CD4-positive, alpha-beta T cell treated with Interleukin-17A for 4 hours (primary cell): Measurements from ENCODE around the gene LTB.

Experiments
- DNase-seq: peaks from one replicate; pipeline ENCODE4 v3.0.0-alpha.2; 2020; ENCODE audit warnings: mixed read lengths

LTB gene

DNA sequence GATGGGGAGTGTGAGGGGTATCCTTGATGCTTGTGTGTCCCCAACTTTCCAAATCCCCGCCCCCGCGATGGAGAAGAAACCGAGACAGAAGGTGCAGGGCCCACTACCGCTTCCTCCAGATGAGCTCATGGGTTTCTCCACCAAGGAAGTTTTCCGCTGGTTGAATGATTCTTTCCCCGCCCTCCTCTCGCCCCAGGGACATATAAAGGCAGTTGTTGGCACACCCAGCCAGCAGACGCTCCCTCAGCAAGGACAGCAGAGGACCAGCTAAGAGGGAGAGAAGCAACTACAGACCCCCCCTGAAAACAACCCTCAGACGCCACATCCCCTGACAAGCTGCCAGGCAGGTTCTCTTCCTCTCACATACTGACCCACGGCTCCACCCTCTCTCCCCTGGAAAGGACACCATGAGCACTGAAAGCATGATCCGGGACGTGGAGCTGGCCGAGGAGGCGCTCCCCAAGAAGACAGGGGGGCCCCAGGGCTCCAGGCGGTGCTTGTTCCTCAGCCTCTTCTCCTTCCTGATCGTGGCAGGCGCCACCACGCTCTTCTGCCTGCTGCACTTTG is 6.8 kb downstream of the LTB start, which contains the start of gene TNF:
TNF (plus strand) TSS at position 231 of the 567 bp plus-strand sequence; CDS start at position 408, 177 bp downstream.
- peak; percentile 80 for DNase-seq

DNA sequence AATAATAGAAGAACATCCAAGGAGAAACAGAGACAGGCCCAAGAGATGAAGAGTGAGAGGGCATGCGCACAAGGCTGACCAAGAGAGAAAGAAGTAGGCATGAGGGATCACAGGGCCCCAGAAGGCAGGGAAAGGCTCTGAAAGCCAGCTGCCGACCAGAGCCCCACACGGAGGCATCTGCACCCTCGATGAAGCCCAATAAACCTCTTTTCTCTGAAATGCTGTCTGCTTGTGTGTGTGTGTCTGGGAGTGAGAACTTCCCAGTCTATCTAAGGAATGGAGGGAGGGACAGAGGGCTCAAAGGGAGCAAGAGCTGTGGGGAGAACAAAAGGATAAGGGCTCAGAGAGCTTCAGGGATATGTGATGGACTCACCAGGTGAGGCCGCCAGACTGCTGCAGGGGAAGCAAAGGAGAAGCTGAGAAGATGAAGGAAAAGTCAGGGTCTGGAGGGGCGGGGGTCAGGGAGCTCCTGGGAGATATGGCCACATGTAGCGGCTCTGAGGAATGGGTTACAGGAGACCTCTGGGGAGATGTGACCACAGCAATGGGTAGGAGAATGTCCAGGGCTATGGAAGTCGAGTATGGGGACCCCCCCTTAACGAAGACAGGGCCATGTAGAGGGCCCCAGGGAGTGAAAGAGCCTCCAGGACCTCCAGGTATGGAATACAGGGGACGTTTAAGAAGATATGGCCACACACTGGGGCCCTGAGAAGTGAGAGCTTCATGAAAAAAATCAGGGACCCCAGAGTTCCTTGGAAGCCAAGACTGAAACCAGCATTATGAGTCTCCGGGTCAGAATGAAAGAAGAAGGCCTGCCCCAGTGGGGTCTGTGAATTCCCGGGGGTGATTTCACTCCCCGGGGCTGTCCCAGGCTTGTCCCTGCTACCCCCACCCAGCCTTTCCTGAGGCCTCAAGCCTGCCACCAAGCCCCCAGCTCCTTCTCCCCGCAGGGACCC is 7.8 kb downstream of the LTB start:
- DNase-seq: no peak

DNA sequence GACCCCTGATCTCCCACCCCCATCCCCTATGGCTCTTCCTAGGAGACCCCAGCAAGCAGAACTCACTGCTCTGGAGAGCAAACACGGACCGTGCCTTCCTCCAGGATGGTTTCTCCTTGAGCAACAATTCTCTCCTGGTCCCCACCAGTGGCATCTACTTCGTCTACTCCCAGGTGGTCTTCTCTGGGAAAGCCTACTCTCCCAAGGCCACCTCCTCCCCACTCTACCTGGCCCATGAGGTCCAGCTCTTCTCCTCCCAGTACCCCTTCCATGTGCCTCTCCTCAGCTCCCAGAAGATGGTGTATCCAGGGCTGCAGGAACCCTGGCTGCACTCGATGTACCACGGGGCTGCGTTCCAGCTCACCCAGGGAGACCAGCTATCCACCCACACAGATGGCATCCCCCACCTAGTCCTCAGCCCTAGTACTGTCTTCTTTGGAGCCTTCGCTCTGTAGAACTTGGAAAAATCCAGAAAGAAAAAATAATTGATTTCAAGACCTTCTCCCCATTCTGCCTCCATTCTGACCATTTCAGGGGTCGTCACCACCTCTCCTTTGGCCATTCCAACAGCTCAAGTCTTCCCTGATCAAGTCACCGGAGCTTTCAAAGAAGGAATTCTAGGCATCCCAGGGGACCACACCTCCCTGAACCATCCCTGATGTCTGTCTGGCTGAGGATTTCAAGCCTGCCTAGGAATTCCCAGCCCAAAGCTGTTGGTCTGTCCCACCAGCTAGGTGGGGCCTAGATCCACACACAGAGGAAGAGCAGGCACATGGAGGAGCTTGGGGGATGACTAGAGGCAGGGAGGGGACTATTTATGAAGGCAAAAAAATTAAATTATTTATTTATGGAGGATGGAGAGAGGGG is 8.8 kb downstream of the LTB start:
- no peak for DNase-seq

DNA sequence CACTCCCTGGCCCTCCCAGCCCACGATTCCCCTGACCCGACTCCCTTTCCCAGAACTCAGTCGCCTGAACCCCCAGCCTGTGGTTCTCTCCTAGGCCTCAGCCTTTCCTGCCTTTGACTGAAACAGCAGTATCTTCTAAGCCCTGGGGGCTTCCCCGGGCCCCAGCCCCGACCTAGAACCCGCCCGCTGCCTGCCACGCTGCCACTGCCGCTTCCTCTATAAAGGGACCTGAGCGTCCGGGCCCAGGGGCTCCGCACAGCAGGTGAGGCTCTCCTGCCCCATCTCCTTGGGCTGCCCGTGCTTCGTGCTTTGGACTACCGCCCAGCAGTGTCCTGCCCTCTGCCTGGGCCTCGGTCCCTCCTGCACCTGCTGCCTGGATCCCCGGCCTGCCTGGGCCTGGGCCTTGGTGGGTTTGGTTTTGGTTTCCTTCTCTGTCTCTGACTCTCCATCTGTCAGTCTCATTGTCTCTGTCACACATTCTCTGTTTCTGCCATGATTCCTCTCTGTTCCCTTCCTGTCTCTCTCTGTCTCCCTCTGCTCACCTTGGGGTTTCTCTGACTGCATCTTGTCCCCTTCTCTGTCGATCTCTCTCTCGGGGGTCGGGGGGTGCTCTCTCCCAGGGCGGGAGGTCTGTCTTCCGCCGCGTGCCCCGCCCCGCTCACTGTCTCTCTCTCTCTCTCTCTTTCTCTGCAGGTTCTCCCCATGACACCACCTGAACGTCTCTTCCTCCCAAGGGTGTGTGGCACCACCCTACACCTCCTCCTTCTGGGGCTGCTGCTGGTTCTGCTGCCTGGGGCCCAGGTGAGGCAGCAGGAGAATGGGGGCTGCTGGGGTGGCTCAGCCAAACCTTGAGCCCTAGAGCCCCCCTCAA is 9.9 kb downstream of the LTB start, which contains the start of gene LTA:
LTA (plus strand) TSS at position 249 of the 871 bp plus-strand sequence; CDS start at position 703, 454 bp downstream.
- peak; percentile 75 for DNase-seq

DNA sequence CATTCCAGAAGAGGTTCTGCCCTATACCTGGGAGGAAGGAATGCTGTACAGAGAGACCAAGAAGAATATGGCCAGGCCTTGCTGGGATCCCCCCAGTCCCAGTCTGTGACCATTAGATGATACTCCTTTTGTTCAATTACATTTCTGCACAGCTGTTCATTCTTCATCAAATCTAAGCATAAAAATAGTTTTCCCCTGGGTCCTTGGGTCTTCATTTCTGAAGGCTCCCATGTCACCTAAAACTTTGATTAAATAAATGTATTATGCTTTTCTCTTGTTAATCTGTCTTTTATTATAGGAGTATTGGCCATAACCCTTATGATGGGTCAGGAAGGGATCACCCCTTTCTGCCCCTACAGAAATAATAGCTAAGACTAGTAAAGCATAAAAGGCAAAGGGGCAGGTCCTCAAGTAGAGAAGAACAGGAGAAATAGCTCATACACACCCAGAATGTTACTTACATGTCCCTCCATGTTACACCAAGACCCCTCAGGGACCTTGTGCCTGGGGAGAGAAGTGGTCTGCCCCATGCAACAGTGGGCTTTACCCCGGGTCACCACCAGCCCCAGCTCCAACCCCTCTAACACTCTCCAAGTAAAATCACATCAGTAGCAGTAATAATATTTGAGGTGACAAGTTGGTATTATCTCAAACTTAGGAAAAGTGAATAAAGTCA is 12.2 kb downstream of the LTB start:
- DNase-seq: no peak

DNA sequence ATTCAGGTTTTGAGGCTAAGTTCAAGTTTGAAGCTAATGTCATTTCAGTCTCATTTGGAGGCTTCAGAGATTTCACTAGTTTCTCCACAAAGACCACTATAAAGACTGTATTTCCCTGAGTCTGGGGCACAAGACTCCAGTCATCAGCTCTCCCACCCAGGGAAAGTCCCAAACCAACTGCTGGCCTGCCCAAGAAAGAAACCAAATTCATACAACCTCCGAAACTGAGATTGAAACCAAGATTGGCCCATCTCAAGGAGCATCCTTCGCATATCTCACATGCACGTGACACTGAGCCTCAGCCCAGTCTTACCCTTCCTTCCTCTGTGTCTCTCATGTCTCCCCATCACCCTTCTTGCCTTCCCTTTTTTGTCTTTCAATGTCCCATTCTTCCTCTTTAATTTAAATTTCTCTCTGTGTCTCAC is 13.7 kb downstream of the LTB start:
- DNase-seq: peak; percentile 67

DNA sequence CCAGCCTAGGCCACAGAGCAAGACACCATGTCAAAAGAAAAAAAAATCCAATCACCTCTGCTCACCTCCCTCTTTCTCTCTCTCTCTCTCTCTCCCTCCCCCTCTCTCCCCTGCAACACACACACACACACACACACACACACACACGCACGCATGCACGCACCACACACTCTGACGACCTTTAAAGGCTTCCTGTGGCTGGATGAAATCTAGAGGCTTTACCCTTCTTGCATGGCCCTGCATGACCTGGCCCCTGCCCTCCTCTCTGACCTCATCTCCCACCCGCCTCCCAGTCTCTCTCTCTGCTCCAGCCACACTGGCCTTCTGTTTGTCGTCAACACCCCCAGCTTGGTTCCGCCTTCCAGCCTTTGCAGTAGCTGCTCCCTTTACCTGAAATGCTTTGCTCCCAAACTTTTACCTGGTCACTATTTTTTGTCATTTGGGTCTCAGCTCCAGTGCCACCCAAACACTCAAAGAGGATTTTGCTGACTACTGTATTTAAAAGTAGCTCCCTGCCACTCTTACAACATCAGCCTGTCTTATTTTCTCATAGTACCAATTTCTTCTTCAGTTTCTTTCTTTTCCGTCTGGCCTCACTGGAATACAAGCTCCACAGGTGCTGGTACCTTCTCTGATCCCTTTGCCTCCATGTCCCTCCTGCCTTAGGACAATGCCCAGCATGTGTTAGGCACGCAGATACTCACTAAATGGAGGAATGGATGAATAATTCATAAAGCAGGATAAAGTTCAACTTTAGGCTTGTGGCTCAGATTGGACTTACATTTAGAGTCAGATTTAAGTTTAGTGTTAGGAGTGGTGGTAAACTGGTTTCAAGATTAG is 14.5 kb downstream of the LTB start:
- DNase-seq: peak; percentile 59

DNA sequence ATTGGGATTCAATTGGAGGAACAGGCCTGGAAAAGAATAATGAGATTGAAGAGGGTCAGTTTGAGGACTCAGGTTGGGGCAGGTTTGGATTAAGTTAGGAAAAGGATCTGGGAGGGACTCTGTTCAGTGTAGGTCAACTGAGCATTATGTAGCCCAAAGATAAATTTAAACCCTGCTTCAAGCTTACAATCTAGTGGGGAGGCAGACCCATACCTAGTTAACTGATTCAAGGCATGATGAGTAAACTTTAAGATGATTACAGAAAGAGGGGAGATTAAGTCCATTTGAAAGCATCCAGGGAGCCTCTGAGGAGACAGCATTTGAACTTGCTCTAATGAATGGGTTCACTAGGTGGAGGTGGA is 21.5 kb downstream of the LTB start:
- DNase-seq: no peak

DNA sequence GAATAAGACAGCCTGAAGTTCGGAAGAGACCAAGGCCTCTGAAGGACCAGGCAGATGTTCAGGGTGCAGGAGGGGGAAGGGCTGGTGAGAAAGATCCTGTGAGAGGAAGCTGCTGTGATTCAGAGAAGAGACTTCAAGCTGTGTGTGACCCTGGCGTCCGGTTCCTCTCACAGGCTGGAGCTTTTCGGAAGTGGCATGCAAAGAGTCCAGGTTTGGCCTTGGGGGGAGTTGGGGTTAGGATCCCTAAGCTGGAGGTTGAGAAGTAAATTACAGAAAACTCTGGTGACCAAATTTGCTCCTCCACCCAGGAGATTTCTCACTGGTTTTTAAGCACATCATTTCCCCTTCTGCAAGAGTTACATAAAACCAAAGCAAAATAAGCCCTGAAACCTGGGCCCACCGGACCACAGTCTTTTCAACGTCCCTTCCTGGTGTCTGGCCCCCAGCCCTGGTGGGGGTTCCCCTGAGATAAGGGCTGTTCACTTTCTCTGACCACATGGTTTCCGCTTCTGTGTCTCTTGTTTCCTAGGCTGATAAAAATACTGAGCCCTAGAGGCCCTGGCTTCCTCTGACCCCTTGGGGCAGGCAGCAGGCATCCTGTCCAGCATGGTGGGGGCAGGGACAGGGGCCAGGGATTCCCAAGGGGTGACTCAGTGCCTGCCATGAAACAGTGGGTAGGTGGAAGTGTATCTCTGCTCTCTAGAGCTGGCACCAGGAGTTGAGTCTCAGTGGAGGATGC is 22.1 kb downstream of the LTB start:
- DNase-seq: peak; percentile 70

DNA sequence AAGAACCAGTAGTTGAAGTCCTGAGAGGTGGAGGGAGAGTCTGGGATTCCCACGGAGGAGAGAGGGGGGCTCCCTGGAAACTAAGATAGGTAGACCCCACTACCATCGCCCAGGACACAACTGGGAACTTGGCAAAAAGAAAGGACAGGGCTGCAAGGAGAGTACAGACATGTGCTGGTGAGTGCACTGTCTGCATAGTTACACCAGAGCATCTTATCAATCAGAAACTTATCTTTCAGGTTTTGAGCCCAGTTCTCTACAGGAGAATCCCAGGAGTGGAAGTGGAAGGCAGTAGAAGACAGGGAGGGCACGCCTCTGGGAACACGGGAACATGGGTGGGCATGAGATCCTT is 22.6 kb downstream of the LTB start:
- DNase-seq: no peak

DNA sequence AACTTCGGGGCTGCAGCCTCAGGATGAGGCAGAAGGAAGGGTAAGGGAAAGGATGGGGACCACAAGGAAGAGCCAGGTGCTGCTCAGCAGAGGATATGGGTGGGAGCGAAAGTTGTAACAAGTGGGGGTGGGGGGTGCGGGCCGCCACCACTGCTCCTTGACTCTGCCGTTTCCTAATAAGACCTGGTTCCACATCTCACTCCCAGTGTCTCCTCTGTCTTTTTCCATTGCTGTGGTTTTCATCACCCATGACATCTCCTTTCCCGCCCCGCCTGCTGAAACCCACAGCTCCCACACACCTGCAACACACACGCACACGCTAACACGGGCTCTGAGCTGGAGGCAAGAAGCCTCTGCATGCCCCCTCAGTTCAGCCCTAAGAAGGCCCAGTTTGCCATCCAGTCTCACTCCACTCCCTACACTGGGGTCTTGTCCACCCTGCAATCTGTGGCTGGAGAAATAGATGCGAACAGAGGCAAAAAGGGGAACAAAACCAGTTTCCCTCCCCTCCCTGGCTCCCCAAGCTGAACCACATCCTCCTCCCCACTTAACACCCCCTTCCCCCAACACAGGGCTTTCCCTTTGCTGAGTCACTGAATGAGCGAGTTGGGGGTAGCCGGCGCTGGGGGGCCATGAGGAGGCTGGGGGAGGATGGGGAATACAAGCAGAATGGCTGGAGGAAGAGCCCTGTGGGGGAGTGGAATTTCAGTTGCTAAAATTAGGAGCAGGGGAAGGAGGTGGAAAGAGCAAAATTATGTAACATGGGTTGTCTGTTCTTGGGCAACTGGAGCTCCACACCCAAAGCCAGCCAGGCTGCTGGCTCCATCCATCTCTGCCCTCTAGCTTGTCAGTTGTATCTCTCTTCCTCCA is 23.4 kb downstream of the LTB start:
- peak; percentile 73 for DNase-seq

DNA sequence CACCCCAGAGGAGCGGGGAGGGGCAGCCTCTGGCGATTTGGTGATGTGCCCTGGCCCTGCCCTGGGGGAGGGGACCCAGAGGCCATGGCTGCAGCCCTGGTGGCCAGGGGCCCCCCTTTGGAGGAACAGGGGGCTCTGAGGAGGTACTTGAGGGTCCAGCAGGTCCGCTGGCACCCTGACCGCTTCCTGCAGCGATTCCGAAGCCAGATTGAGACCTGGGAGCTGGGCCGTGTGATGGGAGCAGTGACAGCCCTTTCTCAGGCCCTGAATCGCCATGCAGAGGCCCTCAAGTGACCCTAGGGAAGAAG is 24.0 kb downstream of the LTB start:
- no peak for DNase-seq

DNA sequence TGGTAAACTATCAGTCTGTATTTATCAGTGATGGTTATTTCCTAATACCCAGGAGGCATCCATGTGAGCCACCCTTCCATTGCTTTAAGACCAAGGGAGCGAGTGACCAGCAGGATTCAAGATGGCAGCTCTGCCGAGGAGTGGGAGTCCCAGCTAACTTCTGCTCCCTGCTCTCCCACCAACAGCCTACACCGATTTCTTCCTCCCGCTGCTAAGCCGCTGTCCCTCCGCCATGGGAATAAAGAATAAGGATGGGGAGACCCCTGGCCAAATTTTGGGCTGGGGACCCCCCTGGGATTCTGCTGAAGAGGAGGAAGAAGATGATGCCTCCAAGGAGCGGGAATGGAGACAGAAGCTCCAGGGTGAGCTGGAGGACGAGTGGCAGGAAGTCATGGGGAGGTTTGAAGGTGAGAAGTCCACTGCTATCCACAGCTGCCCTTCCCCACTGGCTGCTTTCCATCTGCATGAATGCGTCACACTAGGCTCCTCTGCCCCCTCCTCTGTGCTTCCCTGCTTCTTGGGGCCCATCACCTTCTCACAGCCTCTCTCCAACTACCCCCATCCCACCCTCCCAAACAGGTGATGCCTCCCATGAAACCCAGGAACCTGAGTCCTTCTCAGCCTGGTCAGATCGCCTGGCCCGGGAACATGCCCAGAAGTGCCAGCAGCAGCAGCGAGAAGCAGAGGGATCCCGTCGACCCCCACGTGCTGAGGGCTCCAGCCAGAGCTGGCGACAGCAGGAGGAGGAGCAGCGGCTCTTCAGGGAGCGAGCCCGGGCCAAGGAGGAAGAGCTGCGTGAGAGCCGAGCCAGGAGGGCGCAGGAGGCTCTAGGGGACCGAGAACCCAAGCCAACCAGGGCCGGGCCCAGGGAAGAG is 24.5 kb downstream of the LTB start:
- no peak for DNase-seq

DNA sequence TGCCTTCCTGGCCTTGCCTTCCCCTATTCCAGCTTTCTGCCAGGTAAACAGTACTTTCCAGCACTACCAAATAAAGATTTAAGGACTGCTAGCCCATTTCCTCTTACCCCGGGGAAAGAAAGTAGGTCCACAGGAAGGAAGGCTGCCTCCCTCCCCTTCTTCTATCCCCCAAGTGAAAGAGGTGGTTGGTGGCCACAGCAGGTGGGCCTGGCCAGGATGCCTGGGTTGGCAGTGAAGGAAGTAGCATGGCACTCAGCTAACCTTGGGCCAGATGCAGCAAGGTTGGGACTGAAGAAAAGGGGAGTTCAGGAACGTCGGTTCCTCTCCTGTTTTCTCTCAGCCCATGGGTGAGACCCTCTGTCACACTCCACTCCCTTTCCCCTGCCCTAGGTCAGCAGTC is 25.9 kb downstream of the LTB start:
- no peak for DNase-seq

DNA sequence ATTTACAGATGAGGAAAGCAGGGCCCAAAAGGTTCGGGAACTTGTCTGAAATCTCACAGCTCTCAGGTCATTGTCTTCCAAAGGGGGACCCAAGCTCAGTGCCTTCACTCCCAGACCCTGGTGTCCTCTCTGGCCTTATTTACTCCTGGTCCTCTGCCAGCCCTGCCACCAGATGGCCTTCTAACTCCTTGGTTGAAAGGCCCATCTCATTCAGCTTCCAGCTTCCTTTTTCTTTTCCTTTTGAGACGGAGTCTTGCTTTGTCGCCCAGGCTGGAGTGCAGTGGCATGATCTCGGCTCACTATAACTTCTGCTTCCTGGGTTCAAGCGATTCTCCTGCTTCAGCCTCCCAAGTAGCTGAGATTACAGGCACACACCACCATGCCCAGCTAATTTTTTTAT is 30.9 kb downstream of the LTB start:
- peak; percentile 80 for DNase-seq

DNA sequence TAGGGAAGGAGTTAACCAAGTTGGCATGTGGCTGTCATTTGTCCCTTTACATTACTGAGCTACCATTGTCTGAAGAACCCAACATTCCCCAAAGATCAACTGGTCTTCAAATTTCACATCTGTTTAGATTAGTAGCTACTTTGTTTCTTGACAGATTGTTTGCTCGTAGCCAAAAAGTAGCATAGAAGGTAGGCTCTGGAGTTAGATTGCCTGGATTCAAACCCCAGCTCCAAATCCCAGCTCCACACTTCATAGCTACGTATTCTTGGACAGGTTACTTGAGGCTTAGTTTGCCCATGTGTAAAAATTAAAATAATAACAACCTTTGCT is 33.7 kb downstream of the LTB start:
- DNase-seq: no peak

DNA sequence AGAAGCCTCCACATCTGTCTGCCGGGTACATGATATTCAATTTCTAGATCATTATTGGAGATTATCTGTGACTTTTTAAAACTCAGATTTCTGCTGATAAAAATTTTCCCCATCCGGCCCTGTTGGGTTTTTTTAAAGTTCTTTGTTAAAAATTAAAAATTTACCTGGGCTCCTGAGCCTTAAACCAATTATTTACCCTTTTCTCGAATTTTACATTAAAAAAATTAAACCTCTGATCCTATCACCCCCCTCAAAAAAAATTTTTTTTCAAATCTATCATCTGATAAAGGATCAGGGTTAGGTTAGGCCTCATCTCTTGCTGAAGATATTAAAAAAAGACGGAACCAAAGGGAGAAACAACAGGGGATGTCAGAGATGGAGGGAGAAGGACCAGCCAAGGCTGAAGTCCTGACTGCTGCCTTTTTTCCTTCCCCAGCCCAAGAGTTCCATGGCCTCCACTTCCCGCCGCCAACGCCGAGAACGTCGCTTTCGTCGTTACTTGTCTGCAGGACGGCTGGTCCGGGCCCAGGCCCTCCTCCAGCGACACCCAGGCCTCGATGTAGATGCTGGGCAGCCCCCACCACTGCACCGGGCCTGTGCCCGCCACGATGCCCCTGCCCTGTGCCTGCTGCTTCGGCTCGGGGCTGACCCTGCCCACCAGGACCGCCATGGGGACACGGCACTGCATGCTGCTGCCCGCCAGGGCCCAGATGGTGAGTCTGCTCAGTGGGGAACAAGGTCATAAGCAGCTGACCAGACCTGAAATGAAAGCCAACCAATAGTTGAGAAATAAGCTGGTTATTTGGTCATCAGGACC is 34.3 kb downstream of the LTB start:
- DNase-seq: no peak
